Measurements from ENCODE around the gene PER2. TPM values are rescaled to one million over a fixed set of nuclear protein-coding genes. Genes with fewer than 3 reads are reported as not detected.

The PER2 gene
- total and polyA plus RNA-seq, 9 of the 15 experiments (the other 6 are each of a cell fraction or from before 2014, with no cell fraction given), result 1.1 to 10.3 (median 2.9) TPM

DNA sequence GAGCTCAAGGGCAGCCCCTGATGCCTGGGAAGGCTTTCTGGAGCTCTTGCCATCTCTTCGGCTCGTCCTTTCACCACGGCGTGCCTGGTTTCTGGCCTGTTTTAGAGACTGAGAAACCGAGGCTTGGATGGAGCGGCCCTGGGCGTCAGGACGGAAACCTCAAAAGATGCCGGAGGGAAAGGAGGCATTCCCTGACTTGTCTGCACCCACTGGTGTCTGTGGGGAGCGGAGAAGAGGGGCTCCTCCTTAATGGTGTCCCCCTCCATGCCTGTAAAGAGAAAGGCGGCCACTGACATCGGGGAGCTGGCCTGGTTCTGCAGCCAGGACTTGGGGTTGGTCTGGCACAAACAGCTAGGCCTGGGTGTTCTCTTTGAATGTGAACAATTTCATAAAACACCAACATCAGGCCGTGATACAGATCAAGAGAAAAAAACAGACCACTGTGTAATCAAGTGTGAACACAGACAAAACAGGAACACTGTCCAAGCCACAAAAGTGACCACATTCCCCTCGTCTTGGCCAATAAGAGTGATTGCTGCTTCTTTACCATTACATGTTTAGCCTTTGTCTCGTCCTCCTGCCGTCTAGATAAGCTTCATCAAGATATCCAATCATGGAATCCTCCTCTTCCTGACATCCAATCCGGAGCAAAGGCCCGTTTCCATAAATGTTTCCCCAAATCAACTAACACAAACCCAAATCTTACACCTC is 84.3 kb downstream of the PER2 start (continued):
- TF ChIP-seq, protein P1, sequence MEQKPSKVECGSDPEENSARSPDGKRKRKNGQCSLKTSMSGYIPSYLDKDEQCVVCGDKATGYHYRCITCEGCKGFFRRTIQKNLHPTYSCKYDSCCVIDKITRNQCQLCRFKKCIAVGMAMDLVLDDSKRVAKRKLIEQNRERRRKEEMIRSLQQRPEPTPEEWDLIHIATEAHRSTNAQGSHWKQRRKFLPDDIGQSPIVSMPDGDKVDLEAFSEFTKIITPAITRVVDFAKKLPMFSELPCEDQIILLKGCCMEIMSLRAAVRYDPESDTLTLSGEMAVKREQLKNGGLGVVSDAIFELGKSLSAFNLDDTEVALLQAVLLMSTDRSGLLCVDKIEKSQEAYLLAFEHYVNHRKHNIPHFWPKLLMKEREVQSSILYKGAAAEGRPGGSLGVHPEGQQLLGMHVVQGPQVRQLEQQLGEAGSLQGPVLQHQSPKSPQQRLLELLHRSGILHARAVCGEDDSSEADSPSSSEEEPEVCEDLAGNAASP (IDR thresholded peaks at IDR 0.05), result no peak
- no peak for TF ChIP-seq MCM7 (IDR thresholded peaks at IDR 0.05)
- no peak for TF ChIP-seq SRSF7 (optimal IDR thresholded peaks at IDR 0.05; ENCODE audit: low read depth, low read length)
- TF ChIP-seq CREB3L1 (IDR thresholded peaks at IDR 0.05; ENCODE audit: borderline replicate concordance, low read depth), result no peak
- no peak for TF ChIP-seq DIDO1 (tag; IDR thresholded peaks at IDR 0.05; ENCODE audit: low read depth)
- TF ChIP-seq CBX2 (IDR thresholded peaks at IDR 0.05; ENCODE audit: insufficient read depth, low read length, poor library complexity, severe bottlenecking), result no peak
- no peak for TF ChIP-seq ELF2 (CRISPR knock-in tag; IDR thresholded peaks at IDR 0.05)
- TF ChIP-seq FOXP1 (CRISPR knock-in tag; IDR thresholded peaks at IDR 0.05), result no peak
- TF ChIP-seq, protein P2, sequence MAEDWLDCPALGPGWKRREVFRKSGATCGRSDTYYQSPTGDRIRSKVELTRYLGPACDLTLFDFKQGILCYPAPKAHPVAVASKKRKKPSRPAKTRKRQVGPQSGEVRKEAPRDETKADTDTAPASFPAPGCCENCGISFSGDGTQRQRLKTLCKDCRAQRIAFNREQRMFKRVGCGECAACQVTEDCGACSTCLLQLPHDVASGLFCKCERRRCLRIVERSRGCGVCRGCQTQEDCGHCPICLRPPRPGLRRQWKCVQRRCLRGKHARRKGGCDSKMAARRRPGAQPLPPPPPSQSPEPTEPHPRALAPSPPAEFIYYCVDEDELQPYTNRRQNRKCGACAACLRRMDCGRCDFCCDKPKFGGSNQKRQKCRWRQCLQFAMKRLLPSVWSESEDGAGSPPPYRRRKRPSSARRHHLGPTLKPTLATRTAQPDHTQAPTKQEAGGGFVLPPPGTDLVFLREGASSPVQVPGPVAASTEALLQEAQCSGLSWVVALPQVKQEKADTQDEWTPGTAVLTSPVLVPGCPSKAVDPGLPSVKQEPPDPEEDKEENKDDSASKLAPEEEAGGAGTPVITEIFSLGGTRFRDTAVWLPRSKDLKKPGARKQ (CRISPR knock-in tag; IDR thresholded peaks at IDR 0.05), result no peak
- no peak for TF ChIP-seq HLTF (IDR thresholded peaks at IDR 0.05)
- TF ChIP-seq NFIC (IDR thresholded peaks at IDR 0.05), result 0 out of 2 replicates have a peak, but pooled peaks have one; percentile 1
- TF ChIP-seq ZNF740 (CRISPR knock-in tag; IDR thresholded peaks at IDR 0.05), result no peak
- TF ChIP-seq ZNF740 (tag; IDR thresholded peaks at IDR 0.05), result no peak
- TF ChIP-seq ZNF282 (CRISPR knock-in tag; IDR thresholded peaks at IDR 0.05), result no peak
- TF ChIP-seq, protein P3, sequence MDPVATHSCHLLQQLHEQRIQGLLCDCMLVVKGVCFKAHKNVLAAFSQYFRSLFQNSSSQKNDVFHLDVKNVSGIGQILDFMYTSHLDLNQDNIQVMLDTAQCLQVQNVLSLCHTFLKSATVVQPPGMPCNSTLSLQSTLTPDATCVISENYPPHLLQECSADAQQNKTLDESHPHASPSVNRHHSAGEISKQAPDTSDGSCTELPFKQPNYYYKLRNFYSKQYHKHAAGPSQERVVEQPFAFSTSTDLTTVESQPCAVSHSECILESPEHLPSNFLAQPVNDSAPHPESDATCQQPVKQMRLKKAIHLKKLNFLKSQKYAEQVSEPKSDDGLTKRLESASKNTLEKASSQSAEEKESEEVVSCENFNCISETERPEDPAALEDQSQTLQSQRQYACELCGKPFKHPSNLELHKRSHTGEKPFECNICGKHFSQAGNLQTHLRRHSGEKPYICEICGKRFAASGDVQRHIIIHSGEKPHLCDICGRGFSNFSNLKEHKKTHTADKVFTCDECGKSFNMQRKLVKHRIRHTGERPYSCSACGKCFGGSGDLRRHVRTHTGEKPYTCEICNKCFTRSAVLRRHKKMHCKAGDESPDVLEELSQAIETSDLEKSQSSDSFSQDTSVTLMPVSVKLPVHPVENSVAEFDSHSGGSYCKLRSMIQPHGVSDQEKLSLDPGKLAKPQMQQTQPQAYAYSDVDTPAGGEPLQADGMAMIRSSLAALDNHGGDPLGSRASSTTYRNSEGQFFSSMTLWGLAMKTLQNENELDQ (CRISPR knock-in tag; IDR thresholded peaks at IDR 0.05; ENCODE audit: borderline replicate concordance), result no peak
- TF ChIP-seq TSC22D4 (tag; IDR thresholded peaks at IDR 0.05), result no peak
- TF ChIP-seq ETV5 (CRISPR knock-in tag; IDR thresholded peaks at IDR 0.05; ENCODE audit: low read depth), result no peak
- no peak for TF ChIP-seq ZNF511 (CRISPR knock-in tag; IDR thresholded peaks at IDR 0.05)
- TF ChIP-seq ZNF146 (CRISPR knock-in tag; IDR thresholded peaks at IDR 0.05; ENCODE audit: unreplicated experiment), result no peak

Data from K562 (cell line).